DMS114 treated with DMSO at 0.1 percent for 48 hours (cell line): ENCODE data around the gene MTHFD1L.

Experiments
- DNase-seq: peaks from one replicate; lab custom pipeline; 2025; ENCODE audit not compliant: unreplicated experiment; lab: John Stamatoyannopoulos, UW

The MTHFD1L gene

DNA sequence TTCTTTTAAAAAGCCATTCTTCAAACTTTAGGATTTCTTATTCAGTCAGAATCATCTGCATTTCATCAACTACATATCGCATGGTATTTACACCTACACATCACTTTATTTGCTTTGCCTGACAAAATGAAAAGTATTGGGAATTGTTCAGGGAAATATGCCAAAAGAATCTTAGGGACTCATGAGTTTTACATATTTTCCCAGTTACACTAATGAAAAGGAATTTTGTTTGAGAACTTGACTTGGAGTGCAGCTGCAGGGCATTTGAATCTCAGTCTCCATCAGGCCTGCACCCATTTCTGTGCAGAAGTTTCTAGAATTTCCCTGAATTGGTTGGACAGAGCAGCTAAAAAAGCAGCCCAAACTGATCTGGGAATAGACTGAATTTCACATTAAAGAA is 65.3 kb downstream of the MTHFD1L start:
- DNase-seq, result no peak

DNA sequence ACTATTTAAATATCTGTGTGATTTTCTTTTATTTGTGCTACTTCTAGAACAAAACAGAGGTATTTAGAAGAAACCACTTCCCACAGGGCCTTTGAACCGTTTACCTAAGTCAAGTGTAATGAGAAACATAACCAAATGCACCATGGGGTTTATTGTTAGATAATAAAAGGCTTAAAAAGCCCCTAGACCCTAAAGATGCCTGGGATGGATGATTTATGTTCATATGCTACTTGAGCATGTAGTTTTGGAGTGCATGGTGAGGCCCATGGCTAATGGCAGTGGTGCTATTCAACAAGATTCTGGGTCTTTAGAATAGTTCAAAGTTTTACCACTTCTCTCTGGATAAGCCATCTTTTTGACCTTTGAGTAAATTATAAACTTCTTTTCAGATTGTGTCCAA is 65.9 kb downstream of the MTHFD1L start:
- DNase-seq, result no peak

DNA sequence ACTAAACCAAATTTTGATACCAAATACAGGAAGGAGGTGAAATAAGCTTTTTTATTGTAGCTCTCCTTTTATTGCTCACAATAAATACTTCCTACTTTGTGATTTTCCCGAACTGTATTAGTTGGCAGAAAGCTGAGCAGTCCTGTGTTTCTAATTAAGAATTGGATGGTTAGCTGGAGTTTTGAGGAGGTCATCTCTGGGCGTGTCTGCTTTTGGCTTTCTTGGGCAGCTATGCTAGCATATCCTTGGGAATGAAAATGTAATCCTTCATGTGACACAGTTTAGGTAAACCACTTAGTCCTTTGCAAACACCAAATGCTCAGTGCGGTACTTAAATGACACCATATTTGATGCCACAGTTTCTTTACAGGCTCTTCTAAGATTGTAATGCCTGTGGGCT is 67.5 kb downstream of the MTHFD1L start:
- DNase-seq, result no peak

DNA sequence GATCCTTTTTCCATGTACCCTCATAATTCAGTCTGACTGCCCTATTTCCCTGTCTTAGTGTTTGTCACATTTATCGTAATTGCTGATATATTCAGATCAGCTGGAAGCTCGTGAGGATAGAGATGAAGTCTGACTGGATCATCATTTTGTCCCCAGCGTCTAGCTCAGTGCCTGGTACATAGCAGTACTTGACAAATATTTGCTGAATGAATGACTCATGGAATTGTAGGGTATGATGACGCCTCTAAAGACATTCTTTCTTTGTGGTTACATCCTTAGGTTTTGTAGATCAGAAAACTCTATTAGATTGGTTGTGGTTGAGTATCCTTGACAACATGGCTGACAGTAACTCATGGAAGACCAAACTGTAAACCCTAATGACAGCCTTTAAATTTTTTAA is 68.9 kb downstream of the MTHFD1L start:
- no peak for DNase-seq

DNA sequence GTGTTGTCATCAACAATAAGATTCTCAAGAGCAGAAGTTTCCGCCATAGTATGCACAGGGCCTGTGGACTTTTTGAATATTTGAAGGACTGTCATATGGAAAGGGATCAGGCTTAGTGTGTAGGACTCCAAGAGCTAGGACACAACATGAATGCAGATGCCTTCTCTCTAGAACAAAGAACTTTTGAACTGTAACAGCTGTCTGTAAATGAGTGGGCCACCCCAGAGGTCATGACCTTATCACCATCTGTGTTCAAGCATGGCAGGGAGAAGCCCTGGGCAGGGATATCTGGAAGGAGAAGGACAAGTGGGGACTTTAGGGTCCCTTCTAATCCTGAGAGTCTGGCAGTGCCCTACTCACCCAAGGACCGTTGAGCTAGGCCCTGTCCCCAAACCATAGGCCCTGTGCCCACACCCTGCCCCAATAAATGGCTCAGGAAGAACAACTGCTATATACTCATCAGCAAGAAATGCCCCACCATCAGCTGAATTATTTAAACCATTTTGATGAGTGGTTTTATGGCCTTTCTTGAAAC is 70.6 kb downstream of the MTHFD1L start:
- no peak for DNase-seq

DNA sequence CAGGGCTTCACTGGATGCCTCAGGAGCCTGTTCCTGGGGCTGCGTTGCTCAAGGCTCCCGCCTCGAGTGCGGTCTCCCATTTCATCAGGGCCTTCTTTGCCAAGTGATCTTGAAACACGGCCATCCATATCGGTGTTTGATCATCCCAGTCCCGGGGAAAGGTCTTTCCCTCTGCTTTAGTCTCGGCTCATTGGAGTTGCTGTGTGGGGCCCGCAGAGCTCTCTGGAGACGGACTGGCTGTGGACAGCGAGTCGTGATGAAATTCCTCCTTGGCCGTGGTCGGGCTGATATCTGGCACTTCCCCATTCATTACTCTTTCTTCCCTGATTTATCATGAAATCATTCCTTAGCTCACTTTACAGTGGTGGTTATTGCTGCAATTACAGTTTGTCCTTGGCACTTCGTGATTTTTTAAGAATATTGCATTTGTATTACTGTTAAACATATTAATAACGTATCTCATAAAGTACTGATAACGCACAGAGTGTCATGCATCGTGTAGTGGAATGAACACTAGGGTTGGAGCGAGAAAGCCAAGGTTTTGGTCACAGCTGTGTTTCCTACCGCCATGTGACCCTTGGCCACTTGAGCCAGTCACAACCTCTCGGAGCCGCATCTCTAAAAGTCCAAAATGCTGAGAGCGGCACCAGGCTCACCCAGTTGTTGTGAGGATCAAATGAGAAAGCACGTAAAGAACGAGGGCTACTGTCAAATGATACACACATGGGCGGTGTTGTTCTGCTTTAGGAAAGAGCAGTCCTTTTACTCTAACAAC is 71.8 kb downstream of the MTHFD1L start:
- DNase-seq, result no peak

DNA sequence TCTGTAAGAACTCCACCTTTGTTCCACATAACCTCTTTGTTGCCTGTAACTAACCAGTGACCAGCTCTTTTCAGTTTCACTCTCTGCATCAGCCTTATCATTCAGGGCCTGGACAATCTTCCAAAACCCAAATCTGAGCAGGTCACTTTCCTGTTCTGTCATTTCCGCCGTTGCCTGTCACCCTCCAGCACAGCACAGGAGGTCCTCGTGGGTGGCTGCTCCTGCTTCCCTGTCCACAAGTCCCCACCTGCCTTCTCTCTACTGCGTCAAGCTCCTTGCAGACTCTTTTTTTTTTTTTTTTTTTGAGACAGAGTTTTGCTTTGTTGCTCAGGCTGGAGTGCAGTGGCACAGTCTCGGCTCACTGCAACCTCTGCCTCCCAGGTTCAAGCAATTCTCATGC is 73.9 kb downstream of the MTHFD1L start:
- no peak for DNase-seq

DNA sequence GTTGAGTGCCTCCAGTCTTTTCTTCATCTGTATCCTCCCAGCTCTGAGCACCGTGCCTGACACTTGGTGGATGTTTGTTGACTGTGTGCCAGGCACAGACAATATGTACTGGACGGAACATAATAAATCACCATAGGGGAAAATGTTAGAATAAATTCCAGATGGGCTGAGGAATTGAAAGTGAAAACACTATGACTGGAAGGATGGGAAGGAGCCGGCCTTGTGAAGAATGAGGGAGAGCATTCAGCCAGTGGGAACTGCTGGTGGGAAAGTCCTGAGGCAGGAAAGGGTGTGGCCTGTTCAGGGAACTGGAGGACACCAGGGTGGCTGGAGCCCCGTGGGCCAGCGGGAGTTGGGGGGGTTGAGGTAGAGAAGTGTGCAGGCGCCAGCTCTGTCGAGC is 75.4 kb downstream of the MTHFD1L start:
- DNase-seq, result no peak

DNA sequence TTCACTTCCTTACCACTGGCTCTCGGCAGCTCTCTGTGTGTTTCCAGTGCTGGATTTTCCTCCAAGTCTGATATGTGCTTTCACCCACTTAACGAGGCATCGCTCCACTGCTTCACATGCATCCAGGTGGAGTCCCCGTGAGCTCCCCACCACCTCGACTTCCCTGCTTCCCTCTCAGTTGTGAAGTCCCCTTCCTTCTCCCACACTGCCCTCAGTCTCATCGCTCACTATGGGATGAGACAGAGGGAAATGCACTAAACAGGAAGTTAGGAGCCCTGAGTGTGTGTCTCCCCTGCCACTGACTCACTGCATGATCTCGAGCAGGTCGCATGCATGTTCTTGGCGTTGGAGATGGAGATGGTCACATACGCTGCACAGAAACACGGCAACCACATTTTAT is 84.0 kb downstream of the MTHFD1L start:
- DNase-seq, result no peak

DNA sequence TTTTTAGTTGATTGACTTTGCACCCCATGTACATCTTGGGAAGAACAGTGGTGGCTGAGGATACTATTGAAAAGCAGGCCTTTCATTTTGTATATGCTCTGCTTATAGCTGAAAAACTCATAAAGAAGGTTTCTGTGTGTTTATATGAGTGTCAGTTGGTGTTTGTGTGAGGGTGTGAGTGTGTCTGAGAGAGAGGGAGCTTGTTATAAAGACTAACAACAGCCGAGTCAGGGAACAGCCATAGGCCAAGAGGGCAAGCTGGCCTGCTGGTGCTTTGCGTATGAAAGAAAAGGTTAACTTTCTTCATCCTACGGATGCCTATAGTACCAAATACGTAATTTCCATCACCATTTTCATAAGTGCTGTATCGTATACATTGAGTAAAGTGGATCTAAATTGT is 88.3 kb downstream of the MTHFD1L start:
- no peak for DNase-seq

DNA sequence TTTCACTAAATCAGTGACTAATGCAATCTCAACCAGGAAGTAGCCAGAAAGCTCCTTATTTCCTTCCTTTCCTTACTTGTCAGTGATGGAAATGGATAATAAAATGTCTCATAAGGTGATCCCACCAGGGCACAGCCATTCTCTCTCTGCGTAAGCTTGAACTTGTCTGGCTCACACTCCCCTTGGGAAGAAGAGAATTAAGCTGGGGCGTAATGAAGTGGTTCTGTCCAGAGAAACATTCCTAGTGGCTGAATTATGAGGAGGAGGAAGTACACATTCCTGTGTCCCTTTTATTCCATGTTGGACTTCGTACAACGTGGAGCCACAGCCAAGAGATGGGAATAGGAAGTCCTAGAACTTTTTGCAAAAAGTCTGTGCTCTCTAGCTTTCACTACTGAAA is 93.7 kb downstream of the MTHFD1L start:
- no peak for DNase-seq

DNA sequence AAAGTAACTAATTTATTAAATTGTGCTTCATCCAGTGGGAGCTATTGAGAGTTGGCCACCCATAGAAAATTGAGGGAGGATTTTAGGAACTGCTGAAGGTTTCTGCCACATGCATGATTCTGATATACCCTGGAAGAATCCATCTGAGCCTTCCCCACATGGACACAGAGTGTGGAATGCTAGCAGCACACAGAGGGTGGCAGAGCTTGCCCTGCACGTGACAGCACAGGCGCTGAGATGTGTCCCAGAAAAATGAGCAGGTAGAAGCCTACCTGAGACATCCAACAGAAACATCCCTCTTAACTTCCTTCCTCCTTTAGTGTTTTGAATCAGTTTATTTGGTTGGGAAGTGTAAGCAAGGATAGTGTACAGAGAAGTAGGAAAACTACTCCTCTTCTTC is 96.9 kb downstream of the MTHFD1L start:
- no peak for DNase-seq

DNA sequence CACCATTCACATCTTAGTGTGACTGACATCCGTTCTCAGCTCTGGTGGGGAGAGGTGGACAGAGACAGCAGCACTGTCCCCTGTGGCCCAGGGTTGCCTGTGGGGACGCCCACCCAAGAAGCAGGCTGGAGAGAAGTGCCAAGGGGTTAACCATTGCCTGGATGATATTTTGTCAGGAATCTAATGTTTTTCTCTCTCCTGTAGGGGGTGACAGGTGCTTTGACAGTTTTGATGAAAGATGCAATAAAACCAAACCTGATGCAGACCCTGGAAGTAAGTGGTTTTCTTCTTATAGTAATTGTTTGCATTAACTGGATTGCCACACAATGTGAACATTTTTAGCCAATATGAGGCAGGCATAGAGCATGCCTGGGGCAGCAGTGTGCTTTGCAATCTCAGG is 99.3 kb downstream of the MTHFD1L start:
- DNase-seq, result no peak

DNA sequence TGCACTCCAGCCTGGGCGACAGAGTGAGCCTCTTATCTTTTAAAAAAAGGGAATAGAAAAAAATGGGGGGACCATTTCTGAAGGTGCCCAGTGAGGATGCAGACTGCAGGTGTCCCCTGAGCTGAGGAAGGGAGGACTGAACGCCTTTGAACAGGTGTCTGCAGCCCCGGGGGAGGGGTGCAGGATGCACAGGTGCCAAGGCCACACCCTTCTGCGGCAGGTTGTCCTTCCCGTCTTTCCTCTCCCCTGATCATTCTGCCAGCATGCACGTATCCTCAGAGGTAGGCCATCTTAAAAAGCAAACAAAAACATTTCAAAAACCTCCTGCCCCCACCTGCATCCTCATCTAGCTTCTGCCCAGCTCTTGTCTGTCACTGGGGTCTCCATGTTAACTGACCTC is 101.3 kb downstream of the MTHFD1L start:
- no peak for DNase-seq

DNA sequence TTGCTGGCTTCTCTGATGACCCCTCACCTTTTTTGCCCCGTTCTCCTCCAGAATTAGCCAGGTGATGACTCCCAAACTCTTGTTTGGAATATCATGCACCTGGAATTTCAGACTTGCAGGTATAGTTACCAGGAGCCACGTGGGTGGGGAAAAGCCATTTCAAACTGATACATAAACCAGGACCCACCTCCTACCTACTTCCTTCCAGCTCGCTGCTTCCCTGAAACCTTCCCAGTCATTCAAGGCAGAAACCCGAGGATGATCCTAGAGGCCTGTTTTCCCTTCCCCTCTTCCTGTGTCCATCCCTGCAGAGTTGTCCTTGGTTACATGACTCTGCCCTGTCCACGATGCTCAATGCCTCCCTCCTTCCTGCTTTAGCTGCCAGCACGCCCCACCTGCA is 101.9 kb downstream of the MTHFD1L start:
- DNase-seq, result no peak

DNA sequence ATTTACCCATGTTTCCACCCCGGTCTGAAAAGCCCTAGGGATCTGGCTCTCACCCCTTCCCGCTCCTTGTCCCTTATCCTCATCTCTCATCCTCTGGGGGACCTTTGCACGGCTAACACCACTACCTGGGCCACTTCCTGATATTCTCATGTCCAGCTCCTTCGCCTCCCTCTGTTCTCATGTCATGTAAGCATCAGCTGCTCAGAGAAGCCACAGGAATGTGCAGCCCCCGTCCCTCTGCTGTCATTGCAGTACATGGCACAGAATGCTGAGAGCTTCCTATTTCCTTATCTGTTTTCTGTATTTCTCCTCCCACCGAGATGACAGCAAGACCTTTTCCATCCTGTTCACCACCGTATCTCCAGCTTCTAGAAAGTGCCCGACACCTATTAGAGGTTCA is 102.4 kb downstream of the MTHFD1L start:
- no peak for DNase-seq

DNA sequence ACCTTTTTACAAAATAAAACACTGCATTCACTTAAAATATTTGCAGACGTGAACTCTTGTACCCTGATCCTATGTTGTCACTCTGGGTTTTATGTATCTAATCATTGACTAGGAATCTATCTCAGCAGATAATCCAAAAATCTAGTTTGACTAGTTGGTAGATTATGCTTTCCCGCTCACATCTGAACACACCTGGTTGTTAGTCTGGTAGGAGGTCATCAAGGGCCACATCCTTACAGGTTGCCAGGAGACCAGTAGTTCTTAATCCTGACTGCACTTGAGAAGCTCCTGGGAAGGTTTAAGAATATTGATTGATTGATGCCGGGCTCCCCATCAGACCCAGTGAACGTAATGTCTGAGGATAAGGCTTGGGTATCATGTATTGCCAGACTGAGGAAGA is 104.4 kb downstream of the MTHFD1L start:
- no peak for DNase-seq

DNA sequence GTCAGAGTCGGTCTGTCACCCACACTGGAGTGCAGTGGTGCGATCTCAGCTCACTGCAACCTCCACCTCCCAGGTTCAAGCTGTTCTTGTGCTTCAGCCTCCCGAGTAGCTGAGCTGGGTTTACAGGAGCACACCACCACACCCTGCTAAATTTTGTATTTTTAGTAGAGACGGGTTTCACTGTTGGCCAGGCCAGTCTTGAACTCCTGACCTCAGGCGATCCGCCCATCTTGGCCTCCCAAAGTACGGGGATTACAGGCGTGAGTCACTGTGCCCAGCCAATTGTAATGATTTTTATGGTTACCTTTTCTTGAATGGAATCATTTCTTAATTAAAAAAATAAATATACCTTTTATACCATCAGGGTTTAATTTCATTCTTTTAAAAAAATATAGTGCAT is 105.7 kb downstream of the MTHFD1L start:
- DNase-seq, result no peak

DNA sequence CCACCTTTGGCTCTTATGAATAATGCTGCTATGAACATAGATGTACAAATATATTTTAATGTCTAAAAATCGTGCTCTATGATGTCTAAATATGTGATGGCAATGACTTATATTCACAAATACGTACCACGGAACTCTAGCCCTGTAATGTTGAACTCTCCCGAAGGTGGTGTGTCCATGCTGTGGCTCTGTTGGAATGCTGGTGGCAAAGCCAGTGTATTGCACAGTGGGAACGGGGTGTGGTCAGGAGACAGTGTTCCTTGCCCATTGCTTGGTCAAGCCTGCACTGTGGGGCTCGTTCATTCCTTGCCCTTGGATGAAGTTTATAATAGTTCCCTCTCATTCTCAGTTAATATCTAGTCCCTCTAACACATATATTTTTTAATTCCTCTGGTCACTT is 109.6 kb downstream of the MTHFD1L start:
- no peak for DNase-seq

DNA sequence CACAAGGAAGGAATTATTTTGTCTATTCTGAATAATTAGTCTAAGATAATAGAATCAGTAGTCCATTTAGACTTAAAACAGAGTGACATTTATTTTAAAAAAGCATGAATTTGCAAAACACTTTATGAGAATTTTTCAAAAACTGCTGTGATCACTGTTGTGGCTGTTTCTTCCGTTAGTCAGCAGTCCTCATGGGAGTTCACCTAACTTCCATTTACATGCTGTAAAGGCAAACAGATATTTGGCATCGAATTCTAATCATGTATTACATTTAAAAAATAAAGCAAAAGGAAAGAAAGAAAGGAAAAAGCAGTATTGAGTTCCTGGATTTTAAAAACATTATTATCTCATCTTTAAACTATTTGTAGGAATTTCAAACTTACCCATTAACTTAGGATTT is 111.8 kb downstream of the MTHFD1L start:
- no peak for DNase-seq

DNA sequence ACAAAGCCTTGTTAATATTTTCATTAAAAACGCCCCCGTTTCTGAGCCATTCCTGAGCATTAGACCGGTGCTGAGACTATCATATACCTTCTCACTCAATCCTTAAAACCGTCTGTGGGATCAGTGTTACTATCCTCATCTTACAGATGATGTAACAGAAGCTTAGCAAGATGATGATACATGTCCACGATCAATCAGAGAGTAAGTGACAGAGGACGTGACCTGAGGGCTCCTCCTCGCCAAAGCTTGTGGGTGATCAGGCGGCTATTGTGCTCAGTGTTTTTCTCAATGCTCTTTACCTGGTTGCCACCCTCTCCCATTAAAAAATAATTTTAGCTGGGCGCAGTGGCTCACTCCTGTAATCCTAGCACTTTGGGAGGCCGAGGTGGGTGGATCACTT is 113.1 kb downstream of the MTHFD1L start:
- DNase-seq, result no peak

DNA sequence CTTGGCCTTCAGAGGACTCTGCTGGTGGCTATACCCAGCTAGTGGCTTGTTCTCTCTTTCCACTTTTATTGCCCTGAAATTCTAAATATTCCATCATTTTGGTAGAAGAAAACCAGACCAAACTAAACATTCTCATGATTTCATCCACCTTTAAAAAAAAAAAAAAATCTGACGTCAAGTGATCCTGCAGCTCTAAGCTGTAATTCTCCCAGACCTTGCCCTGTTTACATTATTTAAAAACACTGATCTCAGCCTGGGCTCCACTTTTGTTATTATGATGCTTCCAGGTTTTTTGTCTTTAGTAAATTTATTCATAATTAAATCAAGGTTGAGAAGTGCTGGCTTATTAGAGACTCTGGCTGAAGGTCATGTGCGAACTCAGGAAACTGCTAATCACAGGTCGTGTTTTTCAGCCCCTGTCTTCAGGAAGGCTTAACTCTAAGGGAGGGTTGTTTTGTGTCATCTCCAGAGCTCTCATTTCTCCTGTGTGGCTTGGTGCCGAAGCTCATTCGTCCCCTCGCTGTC is 114.4 kb downstream of the MTHFD1L start:
- DNase-seq, result no peak

DNA sequence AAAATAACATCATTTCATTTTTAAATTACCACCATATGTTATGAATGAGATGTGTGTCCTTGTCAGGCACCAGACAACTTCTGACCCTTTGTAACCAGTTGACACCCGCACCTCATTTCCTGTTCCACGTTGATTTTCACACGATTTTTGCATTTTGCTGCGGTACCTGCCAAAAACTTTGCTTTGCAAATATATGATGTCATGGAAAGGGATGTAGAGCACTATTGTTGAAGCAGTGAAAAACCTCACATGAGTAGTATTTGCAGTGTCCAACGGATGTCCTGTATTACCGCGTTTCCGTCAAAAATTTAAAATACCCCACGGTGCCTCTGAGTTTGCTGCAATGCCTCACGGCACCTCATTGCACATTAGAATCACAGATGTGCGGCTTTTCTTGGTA is 115.6 kb downstream of the MTHFD1L start:
- DNase-seq, result no peak
